Measurements from ENCODE around the gene SECTM1.

The SECTM1 gene

GRCh38 chr17:82314012-82314726 lies 19.4 kb downstream of the SECTM1 start:
- no peak for DNase-seq

- no peak for DNase-seq
Measured at GRCh38 chr17:82313195-82314011, 20.2 kb downstream of the SECTM1 start.

DNA sequence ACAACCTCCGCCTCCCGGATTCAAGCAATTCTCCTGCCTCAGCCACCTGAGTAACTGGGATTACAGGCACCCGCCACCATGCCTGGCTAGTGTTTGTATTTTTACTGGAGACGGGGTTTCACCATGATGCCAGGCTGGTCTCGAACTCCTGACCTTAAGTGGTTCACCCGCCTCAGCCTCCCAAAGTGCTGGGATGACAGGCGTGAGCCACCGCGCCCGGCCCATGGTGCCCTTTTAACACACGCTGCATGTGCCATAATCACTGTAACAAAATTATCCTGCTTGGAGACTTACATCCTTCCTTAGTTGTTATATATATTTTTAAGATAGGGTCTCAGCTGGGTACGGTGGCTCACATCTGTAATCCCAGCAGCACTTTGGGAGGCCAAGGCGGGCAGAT lies 21.6 kb downstream of the SECTM1 start:
- no peak for DNase-seq

GRCh38 chr17:82310877-82311276 lies 22.7 kb downstream of the SECTM1 start:
- no peak for DNase-seq

DNA sequence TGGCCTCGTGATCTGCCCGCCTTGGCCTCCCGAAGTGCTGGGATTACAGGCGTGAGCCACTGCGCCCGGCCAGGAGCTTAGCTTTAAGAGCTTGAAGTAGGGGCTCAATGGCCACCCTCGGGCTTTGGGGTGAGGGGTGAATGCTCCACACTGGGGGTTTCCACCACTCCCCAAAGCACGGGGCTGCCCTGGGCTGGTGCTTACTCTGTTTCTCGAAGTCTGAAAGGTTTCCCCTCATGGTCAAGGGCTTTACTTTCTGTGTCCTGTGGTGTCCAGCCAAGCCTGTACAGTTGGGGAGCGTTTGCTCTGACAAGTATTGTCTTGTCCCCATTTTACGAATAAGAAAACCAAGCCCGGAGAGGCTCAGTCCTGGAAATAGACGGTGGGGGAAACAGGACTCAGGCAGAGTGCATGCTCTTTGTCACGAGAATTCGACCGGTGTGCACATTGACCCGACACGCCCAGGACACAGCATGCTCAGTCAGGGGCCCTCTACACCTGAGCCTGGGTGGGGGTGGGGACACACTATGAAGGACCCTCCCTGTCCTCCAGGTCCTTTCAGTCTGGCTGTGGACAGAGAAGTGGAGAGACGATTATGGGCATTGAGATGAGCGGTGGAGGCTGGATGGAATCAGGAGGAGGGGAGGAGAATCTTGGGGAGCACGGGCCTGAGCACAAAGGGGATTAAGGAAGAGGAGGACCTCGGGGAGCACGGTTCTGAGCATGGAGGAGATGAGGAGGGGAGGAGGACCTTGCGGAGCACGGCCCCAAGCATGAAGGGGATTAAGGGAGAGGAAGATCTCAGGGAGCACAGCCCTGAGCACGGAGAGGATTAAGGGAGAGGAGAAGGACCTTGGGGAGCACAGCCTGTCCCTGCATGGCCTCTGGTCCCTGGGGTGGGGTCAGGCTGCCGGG lies 23.7 kb downstream of the SECTM1 start:
- DNase-seq: no peak

DNA sequence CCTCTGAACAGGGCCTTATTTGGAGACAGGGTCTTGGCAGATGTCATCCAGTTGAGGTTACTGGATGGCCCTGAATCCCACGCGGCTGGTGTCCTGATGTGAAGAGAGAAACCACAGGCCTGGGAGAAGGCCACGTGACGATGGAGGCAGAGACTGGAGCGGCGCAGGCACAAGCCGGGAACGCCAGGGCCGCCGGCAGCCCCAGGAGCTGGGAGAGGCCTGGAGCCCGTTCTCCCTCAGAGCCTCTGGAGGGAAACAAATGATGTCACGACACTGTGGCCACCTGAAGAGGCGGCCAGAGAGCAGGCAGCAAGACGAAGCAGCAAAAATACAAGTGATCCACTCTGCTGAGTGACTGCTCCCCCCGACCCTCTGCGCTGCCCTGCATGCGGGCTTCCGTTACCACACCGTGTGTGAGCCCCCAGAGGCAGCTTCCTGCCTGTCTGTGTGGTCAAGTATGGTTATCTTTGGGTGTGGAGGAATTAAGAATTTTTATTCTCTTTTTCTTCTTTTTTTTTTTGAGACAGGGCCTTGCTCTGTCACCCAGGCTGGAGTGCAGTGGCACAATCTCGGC lies 27.8 kb downstream of the SECTM1 start:
- no peak for DNase-seq

DNA sequence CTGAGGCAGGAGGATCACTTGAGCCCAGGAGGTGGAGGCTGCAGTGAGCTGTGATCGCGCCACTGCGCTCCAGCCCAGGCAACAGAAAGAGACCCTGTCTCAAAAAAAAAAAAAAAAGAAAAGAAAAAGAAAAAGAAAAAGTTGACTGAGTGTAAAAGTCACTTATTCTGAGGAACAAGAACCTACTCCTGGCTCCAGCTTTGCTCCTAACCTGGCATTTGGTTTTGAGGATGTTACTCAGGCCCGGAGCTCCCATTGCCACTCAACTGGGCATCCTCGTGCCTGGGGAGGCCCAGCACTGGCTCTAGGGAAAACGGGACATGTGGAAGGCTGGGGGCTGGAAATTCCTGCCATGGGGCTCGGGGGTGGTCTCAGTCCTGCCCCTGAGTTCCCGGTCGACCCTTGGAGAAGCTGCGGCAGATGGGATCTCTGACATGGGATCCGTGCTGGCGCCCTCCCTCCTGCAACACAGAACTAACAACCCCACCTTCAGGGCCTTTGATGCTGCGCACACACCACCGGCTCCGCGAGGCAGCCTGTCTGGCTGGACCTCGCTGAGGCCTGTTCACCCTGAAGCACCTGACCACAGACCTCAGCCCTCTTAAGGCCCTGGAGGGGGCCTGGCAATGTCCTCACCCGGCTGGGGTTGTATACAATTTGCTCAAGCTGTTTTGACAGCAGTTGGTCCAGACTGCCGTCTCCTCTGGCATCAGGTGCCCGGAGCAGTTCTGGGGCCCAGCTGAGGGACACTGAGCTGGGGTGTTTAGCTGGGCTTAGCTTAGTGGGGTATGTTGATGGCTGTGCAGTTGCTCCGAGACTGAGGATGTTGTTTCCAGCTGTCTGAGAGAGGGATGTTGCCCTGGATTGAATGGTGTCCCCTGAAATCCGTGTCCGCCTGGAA lies 28.5 kb downstream of the SECTM1 start:
- no peak for DNase-seq

- DNase-seq: no peak
Measured at GRCh38 chr17:82303944-82304808, 29.4 kb downstream of the SECTM1 start.

DNA sequence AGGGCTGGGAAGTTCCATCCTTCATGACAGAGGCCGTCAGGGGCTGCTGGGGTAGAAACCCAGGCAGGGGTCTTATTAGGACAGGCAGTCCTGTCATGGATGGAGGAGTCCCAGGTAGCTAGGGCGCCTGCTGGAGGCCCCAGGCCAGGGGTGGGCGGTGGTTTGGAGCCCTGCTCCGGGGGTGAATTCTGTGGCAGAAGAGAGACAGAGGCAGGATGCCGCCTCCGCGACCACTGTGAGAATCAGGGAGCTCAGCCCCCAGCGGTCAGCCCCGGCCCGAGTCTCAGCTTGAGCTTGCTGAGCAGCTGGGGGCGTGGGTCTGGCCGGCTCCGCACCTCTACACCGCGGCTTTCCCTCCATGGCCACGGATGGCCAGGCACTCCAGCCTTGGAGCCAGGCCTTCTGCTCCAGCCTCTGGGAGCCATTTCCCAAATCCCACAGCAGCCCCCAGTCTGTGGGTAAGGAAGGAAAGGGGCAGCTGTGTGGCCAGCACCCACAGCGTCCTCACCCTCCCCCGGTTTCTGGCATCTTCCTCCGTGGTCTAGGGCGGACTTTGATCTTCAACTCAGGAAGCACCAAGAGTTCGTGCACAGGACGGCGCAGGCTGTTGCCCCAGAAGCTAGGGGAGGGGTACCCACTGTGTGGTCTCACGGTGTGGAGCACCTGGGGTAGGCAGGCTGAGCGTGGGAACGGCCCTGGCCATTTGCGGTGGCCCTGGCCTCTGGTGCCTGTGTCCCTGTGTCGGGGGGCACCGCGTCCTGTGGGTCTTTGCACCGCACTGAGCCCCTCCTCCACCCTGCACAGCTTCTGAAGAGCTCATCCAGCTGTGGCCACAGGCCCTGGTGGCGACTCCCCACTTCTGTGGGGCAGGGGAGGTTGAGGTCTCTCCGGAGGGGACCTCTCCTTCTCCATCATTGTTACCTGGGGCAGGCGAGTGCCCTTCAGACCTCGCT lies 30.3 kb downstream of the SECTM1 start:
- no peak for DNase-seq

- no peak for DNase-seq
Measured at GRCh38 chr17:82302568-82302963, 31.0 kb downstream of the SECTM1 start.

DNA sequence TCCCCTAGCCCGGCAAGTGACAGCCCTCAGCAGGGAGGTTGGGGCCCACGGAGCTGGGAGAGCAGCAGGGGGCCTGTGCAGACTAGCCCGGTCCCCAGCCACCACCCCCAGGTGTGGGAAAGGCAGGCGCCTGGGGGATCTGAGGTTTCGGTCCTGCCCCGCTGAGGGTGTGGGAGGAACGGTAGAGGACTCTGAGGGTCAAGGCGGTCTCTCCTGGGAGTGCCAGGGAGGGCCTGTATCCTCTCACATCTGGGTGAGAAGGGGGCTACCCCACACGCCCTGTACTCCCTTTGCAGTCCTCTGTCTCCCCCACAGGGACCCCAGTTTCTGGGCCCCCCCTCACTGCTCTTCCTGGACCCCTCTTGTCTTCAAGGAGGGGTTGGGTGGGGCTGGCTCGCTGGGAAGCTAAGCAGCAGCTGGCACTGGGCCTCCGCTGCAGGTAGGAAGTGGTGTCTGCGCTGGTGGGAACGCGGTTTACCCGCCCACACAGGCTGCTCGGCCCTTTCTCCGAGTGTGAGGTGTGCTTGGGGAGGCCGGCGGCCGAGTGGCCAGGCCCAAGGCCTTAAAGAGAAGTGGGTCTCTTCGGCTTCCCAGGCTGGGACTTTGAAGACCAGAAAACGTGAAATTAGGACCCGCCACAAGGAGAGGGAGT lies 31.5 kb downstream of the SECTM1 start:
- DNase-seq: peak in 1 of 2 donors; percentile 63

DNA sequence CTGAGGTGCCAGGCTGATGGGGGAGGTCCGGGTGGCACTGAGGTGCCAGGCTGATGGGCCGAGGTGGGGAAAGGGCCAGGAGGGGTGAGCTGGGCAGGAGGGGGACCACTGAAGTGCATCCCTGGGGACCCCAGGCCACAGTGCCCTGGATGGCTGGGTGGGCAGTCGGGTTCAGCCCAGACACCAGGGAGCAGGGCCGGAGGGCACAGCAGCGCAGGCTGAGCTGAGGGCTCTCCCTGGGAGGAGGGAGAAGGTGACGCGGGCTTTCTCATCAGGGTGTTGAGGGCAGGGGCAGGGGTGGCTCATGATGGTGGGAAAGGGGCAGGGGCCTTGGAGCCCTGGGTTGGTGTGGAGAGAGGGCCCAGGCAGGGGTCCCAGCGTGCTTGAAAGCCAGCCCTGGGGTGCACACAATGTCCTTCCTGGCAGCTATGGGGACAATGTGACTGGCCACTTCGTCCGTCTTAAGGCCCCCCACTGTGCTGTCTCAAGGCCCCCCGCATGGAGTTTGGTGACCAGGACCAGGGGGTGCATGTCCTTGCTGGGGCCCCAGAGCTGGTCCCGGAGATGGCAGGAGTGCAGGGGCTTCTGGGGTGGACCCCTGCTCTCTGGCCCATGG lies 32.2 kb downstream of the SECTM1 start:
- DNase-seq: no peak

DNA sequence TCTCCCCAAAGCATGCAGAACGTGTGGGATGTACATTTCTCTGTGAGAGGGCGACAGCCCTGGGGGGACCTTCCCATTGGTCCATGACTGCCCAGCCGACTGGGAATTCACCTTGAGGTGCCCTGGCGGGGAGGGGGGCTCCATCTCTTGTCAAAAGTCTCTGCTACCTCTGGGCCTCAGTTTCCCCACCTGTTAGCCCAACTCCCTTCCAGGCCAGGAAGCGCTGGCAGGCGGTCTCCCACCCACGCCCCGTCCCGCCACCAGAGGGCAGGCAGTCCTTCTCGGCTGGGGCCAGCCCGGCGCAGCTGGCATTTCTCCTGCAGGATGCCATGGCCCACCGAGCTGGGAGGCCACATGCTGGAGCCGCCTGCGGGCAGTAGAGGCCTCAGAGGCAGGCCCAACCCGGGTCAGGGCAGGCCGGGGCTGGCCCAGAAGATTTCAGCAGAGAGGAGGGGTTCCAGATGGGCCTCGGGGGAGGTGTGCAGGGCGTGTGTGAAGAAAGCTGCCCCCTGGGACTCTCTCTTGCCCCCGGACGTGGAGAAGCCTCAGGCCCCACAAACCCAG lies 32.8 kb downstream of the SECTM1 start:
- peak in 1 of 2 donors; percentile 71 for DNase-seq

DNA sequence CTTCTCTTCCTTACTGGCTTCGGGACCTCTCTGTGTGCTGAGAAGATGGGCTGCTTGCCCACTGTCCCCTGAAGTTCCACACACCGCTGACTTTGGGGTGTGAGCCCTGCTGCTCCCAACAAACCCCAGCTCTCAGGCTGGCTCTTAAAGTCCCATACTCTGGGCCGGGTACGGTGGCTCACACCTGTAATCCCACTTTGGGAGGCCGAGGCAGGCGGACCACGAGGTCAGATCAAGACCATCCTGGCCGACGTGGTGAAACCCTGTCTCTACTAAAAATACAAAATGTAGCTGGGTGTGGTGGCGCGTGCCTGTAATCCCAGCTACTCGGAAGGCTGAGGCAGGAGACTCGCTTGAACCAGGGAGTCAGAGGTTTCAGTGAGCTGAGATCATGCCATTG lies 33.3 kb downstream of the SECTM1 start:
- no peak for DNase-seq

GRCh38 chr17:82299452-82299851 lies 34.1 kb downstream of the SECTM1 start:
- no peak for DNase-seq

GRCh38 chr17:82298538-82299421 lies 34.8 kb downstream of the SECTM1 start:
- no peak for DNase-seq
